HCT116 (cell line): Measurements from ENCODE around the gene ETF1. TPM values are rescaled to one million over a fixed set of nuclear protein-coding genes. Genes with fewer than 3 reads are reported as not detected.

Experiments used
- ATAC-seq: fragments of 200-7000 bp; cut with Tn5 transposase; 2 replicates; pipeline ENCODE4 v1.9.1; 2020; ENCODE audit warnings: mild to moderate bottlenecking, moderate library complexity
- BruUV-seq: library from RNA; stranded (reverse); fragments of 400-500 nt; replicated peaks from 2 replicates; lab custom pipeline; 2021; lab: Mats Ljungman, UMichigan
- CTCF ChIA-PET: fragments of 300-600 bp; sonication (Branson Sonifier 250); formaldehyde crosslinking; loops from one replicate; lab custom pipeline; 2021; ENCODE audit warnings: antibody characterized with exemption; lab: Charles Lee
- POLR2A ChIA-PET: fragments of 300-600, 350-600 bp; sonication (Branson Sonifier 250); formaldehyde crosslinking; loops from one replicate; lab custom pipeline; 2021; ENCODE audit warnings: antibody characterized with exemption; lab: Charles Lee
- RAD21 ChIA-PET, 2 experiments: fragments of 300-600 bp; sonication (Branson Sonifier 250); formaldehyde crosslinking; loops; one replicate each; lab custom pipeline; 2023; ENCODE audit warnings: low total read pairs in 2 of 2; ENCODE audit not compliant: uncharacterized antibody in 2 of 2, unreplicated experiment in 2 of 2, low non-redundant PET in 1 of 2; lab: Charles Lee
- DNase-seq: peaks from one replicate; pipeline ENCODE4 v3.0.0-alpha.2; 2010; ENCODE audit warnings: low read depth, low spot score
- H2AFZ ChIP-seq: fragments of 200-600 bp; shearing (Covaris generic), sonication (generic); 2 replicates; pipeline ENCODE4 v1.6.1; 2017; ENCODE audit warnings: low read depth, mixed run types, mixed read lengths, antibody characterized with exemption, low read length; ENCODE audit not compliant: poor library complexity, severe bottlenecking
- H3K27ac ChIP-seq: 2 replicates; pipeline ENCODE4 v1.5.1; 2012; ENCODE audit warnings: low read depth, low read length
- H3K27me3 ChIP-seq: fragments of 200-600 bp; sonication (generic); 2 replicates; pipeline ENCODE4 v1.6.1; 2016; ENCODE audit warnings: mixed run types, low read length, mixed read lengths; ENCODE audit not compliant: insufficient read depth
- H3K36me3 ChIP-seq, 2 experiments: fragments of 200-500 bp in 1 of 2; fragments of 200-600 bp in 1 of 2; sonication (Bioruptor generic) in 1 of 2; sonication (generic) in 1 of 2; 2 replicates each; pipeline versions ENCODE4 v1.5.1 to v1.6.1; 2014 to 2016; ENCODE audit warnings: low read length in 2 of 2, inconsistent platforms in 1 of 2, mixed read lengths in 1 of 2, mixed run types in 1 of 2; ENCODE audit not compliant: insufficient read depth in 2 of 2, control insufficient read depth in 1 of 2
- H3K4me1 ChIP-seq, 2 experiments: fragments of 200-600 bp in 1 of 2; sonication (generic) in 1 of 2; 2 replicates each; pipeline versions ENCODE4 v1.5.1 to v1.6.1; 2012 to 2017; ENCODE audit warnings: low read length in 2 of 2, inconsistent platforms in 1 of 2, mild to moderate bottlenecking in 1 of 2, mixed read lengths in 1 of 2, mixed run types in 1 of 2, moderate library complexity in 1 of 2; ENCODE audit not compliant: insufficient read depth in 2 of 2, control insufficient read depth in 1 of 2
- H3K4me2 ChIP-seq: fragments of 200-600 bp; sonication (generic); 2 replicates; pipeline ENCODE4 v1.6.1; 2017; ENCODE audit warnings: mixed run types, low read length, mixed read lengths
- H3K4me3 ChIP-seq, 2 experiments: fragments of 200-600 bp in 1 of 2; sonication (generic) in 1 of 2; replicated peaks in 1 of 2; 2 replicates each; pipeline ENCODE4 v1.5.1; 2011 to 2016; ENCODE audit warnings: low read length in 2 of 2, control low read depth in 1 of 2, low read depth in 1 of 2, mild to moderate bottlenecking in 1 of 2, mixed read lengths in 1 of 2, mixed run types in 1 of 2
- H3K79me2 ChIP-seq: fragments of 200-600 bp; sonication (generic); 2 replicates; pipeline ENCODE4 v1.6.1; 2017; ENCODE audit warnings: mild to moderate bottlenecking, mixed run types, low read length, moderate library complexity, mixed read lengths; ENCODE audit not compliant: insufficient read depth
- H3K9ac ChIP-seq: fragments of 200-600 bp; sonication (generic); 2 replicates; pipeline ENCODE4 v1.6.1; 2016; ENCODE audit warnings: low read length, mixed read lengths
- H3K9me2 ChIP-seq: fragments of 200-600 bp; sonication (generic), shearing (Covaris generic); 2 replicates; pipeline ENCODE4 v1.6.1; 2017; ENCODE audit warnings: mixed run types, mild to moderate bottlenecking, moderate library complexity; ENCODE audit not compliant: insufficient read depth
- H3K9me3 ChIP-seq, 2 experiments: fragments of 200-500 bp in 1 of 2; fragments of 200-600 bp in 1 of 2; sonication (Bioruptor generic) in 1 of 2; sonication (generic) in 1 of 2; 2 replicates each; pipeline ENCODE4 v1.6.1; 2014 to 2017; ENCODE audit warnings: low read length in 2 of 2, mixed read lengths in 2 of 2, inconsistent platforms in 1 of 2, low read depth in 1 of 2, mild to moderate bottlenecking in 1 of 2, mixed run types in 1 of 2, moderate library complexity in 1 of 2; ENCODE audit not compliant: control insufficient read depth in 1 of 2, insufficient read depth in 1 of 2
- H4K20me1 ChIP-seq: fragments of 200-600 bp; sonication (generic), shearing (Covaris generic); 2 replicates; pipeline ENCODE4 v1.6.1; 2017; ENCODE audit warnings: mixed run types, mild to moderate bottlenecking, moderate library complexity; ENCODE audit not compliant: insufficient read depth
- CEBPB ChIP-seq: IDR thresholded peaks from 2 replicates; pipeline ENCODE4 v1.6.1; 2012; ENCODE audit warnings: low read depth
- EZH2phosphoT487 ChIP-seq: fragments of 200-600 bp; IDR thresholded peaks from 2 replicates; pipeline ENCODE4 v1.6.1; 2018; ENCODE audit warnings: antibody characterized with exemption, borderline replicate concordance
- FOSL1 ChIP-seq: IDR thresholded peaks from 2 replicates; pipeline ENCODE4 v1.6.1; 2012; ENCODE audit warnings: low read depth
- POLR2A ChIP-seq: IDR thresholded peaks from 2 replicates; pipeline ENCODE4 v1.7.0; 2011; ENCODE audit warnings: borderline replicate concordance; ENCODE audit not compliant: insufficient read depth, insufficient read length; ENCODE audit errors: extremely low read depth
- SIN3A ChIP-seq: IDR thresholded peaks from 2 replicates; pipeline ENCODE4 v1.6.1; 2012; ENCODE audit warnings: low read depth
- SRF ChIP-seq: IDR thresholded peaks from 2 replicates; pipeline ENCODE4 v1.6.1; 2012; ENCODE audit warnings: low read depth
- TCF7L2 ChIP-seq: IDR thresholded peaks from 2 replicates; pipeline ENCODE4 v1.7.0; 2011; ENCODE audit warnings: borderline replicate concordance, inconsistent platforms; ENCODE audit not compliant: insufficient read depth, insufficient read length; ENCODE audit errors: extremely low read depth
- YY1 ChIP-seq: IDR thresholded peaks from 2 replicates; pipeline ENCODE4 v1.6.1; 2011; ENCODE audit warnings: low read length, low read depth, moderate library complexity, mild to moderate bottlenecking; ENCODE audit not compliant: insufficient replicate concordance; ENCODE audit errors: extremely low read depth
- ZFX ChIP-seq: fragments of 450-650 bp; IDR thresholded peaks from 2 replicates; pipeline ENCODE4 v1.6.1; 2017
- ZNF274 ChIP-seq: fragments of 200-500 bp; sonication (Bioruptor generic); IDR thresholded peaks from 2 replicates; pipeline ENCODE4 v1.6.1; 2014; ENCODE audit warnings: mild to moderate bottlenecking, low read depth, low read length, inconsistent platforms
- intact Hi-C: fragments of 100-400 bp; cut with micrococcal nuclease; formaldehyde crosslinking; loops from 2 replicates; pipeline ENCODE4 v1.10.0; 2022
- total RNA-seq: library from RNA; stranded (reverse); gene quantifications from one replicate; pipeline ENCODE4 v1.2.1, GENCODE V29; 2021; ENCODE audit not compliant: unreplicated experiment
- TF ChIP-seq, protein P1 (sequence below): IDR thresholded peaks from 2 replicates; pipeline ENCODE4 v1.6.1; 2011; ENCODE audit warnings: mild to moderate bottlenecking, low read length, moderate library complexity; ENCODE audit not compliant: insufficient replicate concordance; ENCODE audit errors: extremely low read depth
- TF ChIP-seq, protein P2 (sequence below): IDR thresholded peaks from 2 replicates; pipeline ENCODE4 v1.6.1; 2012
- TF ChIP-seq, protein P3 (sequence below), 3 experiments: fragments of 200-600 bp in 1 of 3; sonication (generic) in 1 of 3; IDR thresholded peaks in 2 of 3; conservative IDR thresholded peaks in 1 of 3; 2 replicates each; pipeline ENCODE4 v1.5.1; 2012 to 2017; ENCODE audit warnings: low read depth in 2 of 3, low read length in 2 of 3, antibody characterized with exemption in 1 of 3, borderline replicate concordance in 1 of 3, control low read depth in 1 of 3, mild to moderate bottlenecking in 1 of 3, mixed read lengths in 1 of 3, mixed run types in 1 of 3, moderate library complexity in 1 of 3; ENCODE audit not compliant: insufficient read depth in 1 of 3

ETF1 gene
- total RNA-seq, 1 experiment from 2014 or later = 178 TPM

DNA sequence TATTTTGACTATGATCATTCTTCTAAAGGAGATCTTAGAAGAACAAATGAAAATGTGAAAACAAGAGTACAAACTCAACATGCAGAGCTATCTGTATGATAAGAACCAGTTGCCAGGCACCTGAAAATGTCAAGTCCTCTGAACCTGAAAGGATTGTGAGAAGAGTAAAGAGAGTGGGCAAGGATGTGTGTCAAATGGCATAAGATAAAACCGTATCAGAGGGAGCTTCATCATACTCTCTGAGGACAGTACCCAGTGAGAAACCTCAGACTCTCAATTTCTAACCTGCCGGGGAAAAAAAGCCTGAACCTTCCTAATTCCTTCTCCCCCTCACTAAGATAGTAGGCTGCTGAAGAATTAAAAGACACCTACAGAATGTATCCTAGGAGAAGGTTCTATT, 6.8 kb downstream of the ETF1 start:
- H3K4me1 ChIP-seq = peaks cover 6 to 25% of the 10 kb centered on the region in 2 experiments; a peak in 3 of 4 replicates
- peaks cover 66% of the 10 kb centered on the region; the same call in 1 of the 2 replicates for H4K20me1 ChIP-seq
- no peak overlapping the region for H2AFZ ChIP-seq
- no TSS peak for BruUV-seq
- no peak overlapping the region for H3K4me3 ChIP-seq
- DNase-seq = no peak
- no peak for ATAC-seq
- intact Hi-C loops = no loop called here
- H3K27ac ChIP-seq = no peak overlapping the region
- peaks cover 12 to 71% of the 10 kb centered on the region in 2 experiments for H3K36me3 ChIP-seq
- TF ChIP-seq ZFX = no peak
- TF ChIP-seq TCF7L2 = no peak
- no peak for TF ChIP-seq EZH2phosphoT487
- TF ChIP-seq SIN3A = no peak
- no peaks in the 10 kb centered on the region for H3K27me3 ChIP-seq
- ChIA-PET CTCF (interaction anchor here (0.5 kb wide), 1 partner anchor 730 kb away, joined by 3 read pairs; no protein-coding TSS in a partner anchor), POLR2A (interaction anchor here (0.6 kb wide), 1 partner anchor 39 kb away, joined by 3 read pairs; the partner anchor contains the start of gene HSPA9), RAD21 (no interaction called here)
- no peaks in the 10 kb centered on the region for H3K9me2 ChIP-seq
- no peaks in the 10 kb centered on the region for H3K9me3 ChIP-seq
- no peak overlapping the region for H3K9ac ChIP-seq
- H3K79me2 ChIP-seq = peaks cover 97% of the 10 kb centered on the region
- no peak overlapping the region for H3K4me2 ChIP-seq

DNA sequence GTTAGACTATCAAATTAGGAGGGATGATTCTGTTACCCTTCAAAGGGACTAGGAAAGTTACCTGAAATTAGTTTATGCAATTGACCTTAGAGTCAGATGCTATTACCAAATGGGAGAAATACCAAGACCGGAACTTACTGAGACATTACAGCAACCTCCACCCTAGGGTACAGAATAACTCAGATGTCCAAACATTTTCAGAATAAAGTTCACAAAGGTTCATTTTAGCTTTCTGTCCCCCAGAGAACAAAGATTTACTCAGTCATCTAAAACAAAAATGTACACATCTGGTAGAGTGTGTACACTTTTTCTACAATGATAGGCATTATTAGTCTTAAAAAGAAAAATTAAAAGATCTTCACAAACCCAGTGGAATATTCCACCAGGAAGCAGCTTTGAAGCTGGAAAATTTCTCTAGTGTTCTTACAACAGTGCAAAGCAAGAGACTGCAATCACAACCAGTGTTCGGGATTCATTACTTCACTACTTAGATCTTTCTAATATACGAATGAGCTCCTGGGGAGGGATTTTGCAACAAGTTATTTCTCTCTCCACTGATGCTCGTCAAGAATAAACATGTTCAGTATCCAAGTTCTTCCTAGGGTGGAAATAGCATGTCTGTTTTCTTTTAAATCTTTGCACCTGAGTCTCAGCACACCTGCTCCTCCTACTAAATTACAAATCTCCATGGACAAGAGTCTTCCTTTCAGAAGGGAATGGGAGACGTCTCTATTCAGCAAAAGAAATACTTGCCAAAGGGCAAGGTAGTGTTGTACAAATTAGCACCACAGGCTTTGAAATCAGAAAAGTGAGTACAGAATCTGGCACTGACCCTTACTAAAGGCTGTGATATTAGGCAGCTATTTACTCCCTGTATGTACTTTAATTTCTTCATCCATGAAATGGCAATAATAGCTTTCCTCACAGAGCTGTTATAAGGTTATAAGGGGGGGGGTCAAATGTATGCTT, 8.8 kb downstream of the ETF1 start:
- Histone ChIP-seq H3K4me3 (no peak overlapping the region), H2AFZ (no peak overlapping the region), H3K9me2 (no peaks in the 10 kb centered on the region), H3K4me2 (no peak overlapping the region), H3K27me3 (no peaks in the 10 kb centered on the region), H3K79me2 (peaks cover 97% of the 10 kb centered on the region), H3K9ac (no peak overlapping the region), H3K27ac (no peak overlapping the region), H3K36me3 (peaks cover 13 to 59% of the 10 kb centered on the region in 2 experiments; a peak in 3 of 4 replicates), H3K9me3 (no peaks in the 10 kb centered on the region), H4K20me1 (peaks cover 50% of the 10 kb centered on the region; the same call in 1 of the 2 replicates), H3K4me1 (peaks cover 0 to 9% of the 10 kb centered on the region in 2 experiments; a peak in 3 of 4 replicates)
- DNase-seq (no peak), ATAC-seq (no peak)
- no TSS peak for BruUV-seq
- ChIA-PET CTCF (no interaction called here), POLR2A (interaction anchor here (0.5 to 1.4 kb wide), 4 partner anchors 9 to 77 kb away, joined by 3 to 6 read pairs (median 4); partner anchors contain the start of gene ETF1), RAD21 (no interaction called here)
- intact Hi-C loops = no loop called here
- TF ChIP-seq EZH2phosphoT487 (no peak), SRF (no peak), ZFX (no peak), POLR2A (no peak), CEBPB (no peak), ZNF274 (no peak), YY1 (no peak), FOSL1 (no peak), SIN3A (no peak)
- TF ChIP-seq, protein P1, sequence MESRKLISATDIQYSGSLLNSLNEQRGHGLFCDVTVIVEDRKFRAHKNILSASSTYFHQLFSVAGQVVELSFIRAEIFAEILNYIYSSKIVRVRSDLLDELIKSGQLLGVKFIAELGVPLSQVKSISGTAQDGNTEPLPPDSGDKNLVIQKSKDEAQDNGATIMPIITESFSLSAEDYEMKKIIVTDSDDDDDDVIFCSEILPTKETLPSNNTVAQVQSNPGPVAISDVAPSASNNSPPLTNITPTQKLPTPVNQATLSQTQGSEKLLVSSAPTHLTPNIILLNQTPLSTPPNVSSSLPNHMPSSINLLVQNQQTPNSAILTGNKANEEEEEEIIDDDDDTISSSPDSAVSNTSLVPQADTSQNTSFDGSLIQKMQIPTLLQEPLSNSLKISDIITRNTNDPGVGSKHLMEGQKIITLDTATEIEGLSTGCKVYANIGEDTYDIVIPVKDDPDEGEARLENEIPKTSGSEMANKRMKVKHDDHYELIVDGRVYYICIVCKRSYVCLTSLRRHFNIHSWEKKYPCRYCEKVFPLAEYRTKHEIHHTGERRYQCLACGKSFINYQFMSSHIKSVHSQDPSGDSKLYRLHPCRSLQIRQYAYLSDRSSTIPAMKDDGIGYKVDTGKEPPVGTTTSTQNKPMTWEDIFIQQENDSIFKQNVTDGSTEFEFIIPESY = no peak
- TF ChIP-seq, protein P2, sequence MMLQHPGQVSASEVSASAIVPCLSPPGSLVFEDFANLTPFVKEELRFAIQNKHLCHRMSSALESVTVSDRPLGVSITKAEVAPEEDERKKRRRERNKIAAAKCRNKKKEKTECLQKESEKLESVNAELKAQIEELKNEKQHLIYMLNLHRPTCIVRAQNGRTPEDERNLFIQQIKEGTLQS = no peak
- TF ChIP-seq, protein P3, sequence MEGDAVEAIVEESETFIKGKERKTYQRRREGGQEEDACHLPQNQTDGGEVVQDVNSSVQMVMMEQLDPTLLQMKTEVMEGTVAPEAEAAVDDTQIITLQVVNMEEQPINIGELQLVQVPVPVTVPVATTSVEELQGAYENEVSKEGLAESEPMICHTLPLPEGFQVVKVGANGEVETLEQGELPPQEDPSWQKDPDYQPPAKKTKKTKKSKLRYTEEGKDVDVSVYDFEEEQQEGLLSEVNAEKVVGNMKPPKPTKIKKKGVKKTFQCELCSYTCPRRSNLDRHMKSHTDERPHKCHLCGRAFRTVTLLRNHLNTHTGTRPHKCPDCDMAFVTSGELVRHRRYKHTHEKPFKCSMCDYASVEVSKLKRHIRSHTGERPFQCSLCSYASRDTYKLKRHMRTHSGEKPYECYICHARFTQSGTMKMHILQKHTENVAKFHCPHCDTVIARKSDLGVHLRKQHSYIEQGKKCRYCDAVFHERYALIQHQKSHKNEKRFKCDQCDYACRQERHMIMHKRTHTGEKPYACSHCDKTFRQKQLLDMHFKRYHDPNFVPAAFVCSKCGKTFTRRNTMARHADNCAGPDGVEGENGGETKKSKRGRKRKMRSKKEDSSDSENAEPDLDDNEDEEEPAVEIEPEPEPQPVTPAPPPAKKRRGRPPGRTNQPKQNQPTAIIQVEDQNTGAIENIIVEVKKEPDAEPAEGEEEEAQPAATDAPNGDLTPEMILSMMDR (IDR thresholded peaks at IDR 0.05 in 2 of 3, conservative IDR thresholded peaks at IDR 0.05 in 1 of 3; ENCODE audit: borderline replicate concordance in 1 of 3, insufficient read depth in 1 of 3, low read depth in 2 of 3, low read length in 2 of 3) = no peak
